Gastroesophageal sphincter (tissue), 4 donors: Measurements from ENCODE around the gene NELL1. TPM values are rescaled to one million over a fixed set of nuclear protein-coding genes. Genes with fewer than 3 reads are reported as not detected.

Experiments used
- ATAC-seq: fragments of 150-250 bp; one replicate; pipeline ENCODE4 v1.9.1; 2016; ENCODE audit warnings: mild to moderate bottlenecking, moderate library complexity
- H3K27ac ChIP-seq, 4 donors: fragments of 200-600 bp; sonication (generic) in 3 of 4; 1 replicate in 3 of 4; 2 replicates in 1 of 4; pipeline ENCODE4 v1.5.1; 2016 to 2019
- H3K27me3 ChIP-seq: fragments of 200-600 bp; sonication (generic); one replicate; pipeline ENCODE4 v1.5.1; 2019
- H3K36me3 ChIP-seq, 2 donors: fragments of 200-600 bp; sonication (generic); one replicate each; pipeline ENCODE4 v1.5.1; 2019; ENCODE audit warnings: control low read depth in 1 of 2
- H3K4me1 ChIP-seq, 3 donors: fragments of 200-600 bp; sonication (generic); 1 replicate in 2 of 3; 2 replicates in 1 of 3; pipeline ENCODE4 v1.5.1; 2016 to 2019; ENCODE audit warnings: control low read depth in 2 of 3
- H3K4me3 ChIP-seq, 2 donors: fragments of 200-600 bp; sonication (generic); one replicate each; pipeline ENCODE4 v1.5.1; 2019; ENCODE audit warnings: mild to moderate bottlenecking in 1 of 2, moderate library complexity in 1 of 2
- H3K9me3 ChIP-seq, 3 donors: fragments of 200-600 bp; sonication (generic); one replicate each; pipeline ENCODE4 v1.5.1; 2017 to 2019; ENCODE audit warnings: control low read depth in 2 of 3
- CTCF ChIP-seq, 4 experiments: fragments of 200-600 bp in 2 of 4; fragments of 450-650 bp in 2 of 4; sonication (generic) in 1 of 4; IDR thresholded peaks; one replicate each; pipeline ENCODE4 v1.5.1; 2017 to 2019; ENCODE audit warnings: antibody characterized with exemption in 4 of 4, mild to moderate bottlenecking in 2 of 4, moderate library complexity in 2 of 4
- EP300 ChIP-seq: sonication (generic); formaldehyde crosslinking; IDR thresholded peaks from one replicate; pipeline ENCODE4 v1.6.1; 2017; ENCODE audit warnings: antibody characterized with exemption, mild to moderate bottlenecking
- POLR2A ChIP-seq, 2 donors: fragments of 450-650 bp; IDR thresholded peaks; one replicate each; pipeline ENCODE4 v1.6.1; 2017; ENCODE audit warnings: antibody characterized with exemption in 2 of 2, mild to moderate bottlenecking in 2 of 2, moderate library complexity in 1 of 2
- POLR2AphosphoS5 ChIP-seq: sonication (generic); formaldehyde crosslinking; IDR thresholded peaks from one replicate; pipeline ENCODE4 v1.6.1; 2017; ENCODE audit warnings: antibody characterized with exemption
- WGBS, 2 donors: methylation state at CpG; one replicate each; pipeline ENCODE4 v1.1.5; 2018; ENCODE audit warnings: low coverage in 1 of 2; 5-methylcytosine and 5-hydroxymethylcytosine counted together
- total RNA-seq, 4 donors: library from RNA; depleted of rRNA; stranded (reverse); fragments of >200 nt; gene quantifications; one replicate each; pipeline ENCODE4 v1.1.0, GENCODE V29; 2016

The NELL1 gene
- total RNA-seq, 4 donors from 2014 or later: 0.27 to 3.0 (median 1.5) TPM

GRCh38 chr11:21169639-21170038 lies 500.3 kb downstream of the NELL1 start:
- Histone ChIP-seq H3K9me3 (no peaks in the 10 kb centered on the region), H3K27ac (no peak overlapping the region), H3K27me3 (no peaks in the 10 kb centered on the region), H3K36me3 (no peaks in the 10 kb centered on the region), H3K4me3 (no peak overlapping the region), H3K4me1 (no peaks in the 10 kb centered on the region)
- no peak for TF ChIP-seq EP300
- TF ChIP-seq POLR2A (IDR thresholded peaks at IDR 0.05): no peak
- no peak for TF ChIP-seq CTCF (IDR thresholded peaks at IDR 0.05)
- TF ChIP-seq POLR2AphosphoS5: no peak
- WGBS, 2 donors: 85% methylated on average over 5 of the region's 8 CpGs; no CpG with 5 or more reads in 1 of the 2 donors
- no peak for ATAC-seq

DNA sequence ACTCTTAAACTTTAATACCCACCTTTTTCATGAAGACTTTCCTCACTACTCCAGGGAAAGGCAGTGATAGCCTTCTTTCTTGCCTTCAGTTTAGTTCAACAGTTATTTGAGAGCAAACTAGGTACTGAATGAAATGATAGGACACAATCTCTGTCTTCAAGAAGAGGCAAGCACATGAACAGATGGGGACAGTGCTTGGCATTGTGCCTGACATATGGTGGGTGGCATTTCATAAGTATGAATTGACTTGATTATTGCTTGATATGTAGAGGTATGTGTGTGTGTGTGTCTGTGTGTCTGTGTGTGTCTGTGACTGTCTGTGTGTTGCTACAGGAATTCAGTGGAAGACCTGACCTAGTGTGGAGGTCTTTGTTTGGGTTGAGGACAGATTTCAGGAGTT lies 504.1 kb downstream of the NELL1 start:
- Histone ChIP-seq H3K27ac (no peak overlapping the region), H3K4me1 (no peaks in the 10 kb centered on the region), H3K27me3 (no peaks in the 10 kb centered on the region), H3K4me3 (no peak overlapping the region), H3K36me3 (no peaks in the 10 kb centered on the region), H3K9me3 (no peaks in the 10 kb centered on the region)
- no peak for ATAC-seq
- TF ChIP-seq CTCF (IDR thresholded peaks at IDR 0.05) (no peak), EP300 (no peak), POLR2A (IDR thresholded peaks at IDR 0.05) (no peak), POLR2AphosphoS5 (no peak)

DNA sequence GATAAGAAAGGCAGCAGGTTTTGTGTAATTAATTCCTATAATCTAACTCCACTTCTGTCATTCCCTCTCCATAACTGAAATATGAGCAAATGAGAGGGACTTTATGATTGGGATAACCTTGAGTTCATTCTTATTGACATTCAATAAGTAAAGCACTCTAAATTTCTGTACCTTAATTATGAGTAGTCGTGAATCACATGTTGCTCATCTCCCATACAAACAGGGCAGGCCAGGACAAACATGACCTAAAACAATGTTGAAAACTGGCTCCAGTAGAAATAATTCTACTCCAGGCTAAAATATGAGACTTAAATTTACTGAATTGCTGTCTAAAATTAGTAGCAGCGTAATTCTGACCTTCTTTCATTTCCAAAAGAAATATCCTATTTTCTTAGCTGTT lies 505.4 kb downstream of the NELL1 start:
- Histone ChIP-seq H3K36me3 (no peaks in the 10 kb centered on the region), H3K27me3 (no peaks in the 10 kb centered on the region), H3K4me3 (no peak overlapping the region), H3K9me3 (no peaks in the 10 kb centered on the region), H3K27ac (no peak overlapping the region), H3K4me1 (no peaks in the 10 kb centered on the region)
- 79 to 83% methylated on average over 2 of the region's 2 CpGs for WGBS, 2 donors
- no peak for ATAC-seq
- TF ChIP-seq CTCF (IDR thresholded peaks at IDR 0.05) (no peak), EP300 (no peak), POLR2A (IDR thresholded peaks at IDR 0.05) (no peak), POLR2AphosphoS5 (no peak)

DNA sequence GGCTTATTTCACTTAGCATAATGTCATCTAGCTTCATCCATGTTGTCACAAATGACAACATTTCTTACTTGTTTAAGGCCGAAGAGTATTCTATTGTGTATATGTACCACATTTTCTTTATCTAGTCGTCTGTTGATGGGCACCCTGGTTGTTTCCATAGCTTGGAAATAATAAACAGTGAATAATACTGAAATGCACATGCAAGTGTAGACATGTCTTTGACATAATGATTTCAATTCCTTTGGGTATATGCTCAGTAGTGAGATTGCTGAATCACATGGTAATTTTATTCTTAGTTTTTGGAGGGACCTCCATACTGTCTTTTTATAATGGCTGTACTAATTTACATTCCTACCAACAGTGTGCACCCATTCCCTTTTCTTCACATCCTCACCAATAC lies 508.0 kb downstream of the NELL1 start:
- no peak for TF ChIP-seq CTCF (IDR thresholded peaks at IDR 0.05)
- TF ChIP-seq EP300: no peak
- TF ChIP-seq POLR2AphosphoS5: no peak
- TF ChIP-seq POLR2A (IDR thresholded peaks at IDR 0.05): no peak
- H3K27ac ChIP-seq: no peak overlapping the region
- no peak for ATAC-seq
- WGBS, 2 donors: 80 to 93% methylated on average over 2 of the region's 2 CpGs
- no peak overlapping the region for H3K4me3 ChIP-seq
- H3K9me3 ChIP-seq: no peaks in the 10 kb centered on the region
- no peaks in the 10 kb centered on the region for H3K36me3 ChIP-seq
- no peaks in the 10 kb centered on the region for H3K27me3 ChIP-seq
- no peaks in the 10 kb centered on the region for H3K4me1 ChIP-seq

DNA sequence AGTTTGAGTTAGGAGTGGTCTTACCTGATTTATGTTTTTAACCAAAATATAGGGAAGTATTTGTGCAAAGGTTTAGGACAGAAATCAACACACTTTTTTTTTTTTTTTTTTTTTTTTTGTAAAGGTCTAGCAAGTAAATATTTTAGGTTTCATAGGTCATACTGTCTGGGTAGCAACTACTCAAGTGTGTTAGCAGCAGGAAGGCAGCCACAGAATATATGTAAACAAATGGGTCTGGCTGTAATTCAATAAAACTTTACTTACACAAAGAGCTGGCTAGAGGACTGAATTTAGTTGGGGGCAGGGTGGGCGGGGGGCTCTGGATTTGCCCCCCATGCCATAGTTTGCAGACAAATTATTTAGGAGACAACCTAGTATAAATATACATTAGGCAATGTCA lies 510.4 kb downstream of the NELL1 start:
- Histone ChIP-seq H3K27me3 (no peaks in the 10 kb centered on the region), H3K36me3 (no peaks in the 10 kb centered on the region), H3K4me3 (no peak overlapping the region), H3K4me1 (no peaks in the 10 kb centered on the region), H3K27ac (no peak overlapping the region), H3K9me3 (no peaks in the 10 kb centered on the region)
- no peak for ATAC-seq
- WGBS, 2 donors: 17 to 78% methylated on average over 1 of the region's 1 CpG
- TF ChIP-seq EP300 (no peak), POLR2A (IDR thresholded peaks at IDR 0.05) (no peak), POLR2AphosphoS5 (no peak), CTCF (IDR thresholded peaks at IDR 0.05) (no peak)
